Activated CD4-positive, alpha-beta T cell treated with anti-CD3 and anti-CD28 coated beads, Interleukin-2, amount 50 U/mL, for 48 hours (primary cell): ENCODE data around the gene MRPL14.

Experiments
- DNase-seq, 2 experiments: peaks; one replicate each; pipeline ENCODE4 v3.0.0-alpha.2; 2020

MRPL14 gene

GRCh38 chr6:44122801-44123200 is 4.5 kb downstream of the MRPL14 start:
- no peak for DNase-seq

DNA sequence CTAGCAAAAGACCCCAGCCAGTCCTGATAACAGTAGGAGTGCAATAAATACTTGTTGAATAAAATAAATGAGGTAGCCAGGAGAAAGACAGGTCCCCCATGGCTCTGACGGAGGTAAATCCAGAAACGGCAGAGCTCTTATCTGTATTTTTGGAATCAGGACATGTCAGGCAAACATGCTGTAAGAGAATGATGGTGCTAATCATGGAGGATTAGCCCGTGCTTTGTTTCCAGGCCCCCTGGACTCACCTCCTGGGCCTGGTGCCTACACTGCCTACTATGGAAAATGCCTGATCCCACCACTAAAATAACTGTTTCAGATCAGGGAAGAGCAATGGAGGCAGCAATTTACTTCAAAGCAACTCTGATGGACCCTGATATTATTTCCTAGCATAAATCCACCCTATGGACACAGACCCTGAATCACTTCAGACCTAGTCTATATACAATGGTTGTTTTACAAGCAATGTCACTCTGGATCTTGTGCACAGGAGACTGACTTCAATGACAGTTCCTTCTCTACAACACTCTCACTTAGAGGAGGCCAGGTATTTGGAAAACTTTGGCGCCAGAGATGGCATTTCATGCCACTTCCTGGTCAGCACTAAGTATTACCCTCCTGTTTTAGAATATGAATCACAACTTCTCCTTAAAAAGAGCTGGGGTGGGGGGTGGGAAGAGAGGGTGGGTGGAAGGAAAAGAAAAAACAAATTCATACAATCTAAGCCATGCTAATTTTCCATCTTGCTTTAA is 6.4 kb downstream of the MRPL14 start:
- DNase-seq, result no peak

DNA sequence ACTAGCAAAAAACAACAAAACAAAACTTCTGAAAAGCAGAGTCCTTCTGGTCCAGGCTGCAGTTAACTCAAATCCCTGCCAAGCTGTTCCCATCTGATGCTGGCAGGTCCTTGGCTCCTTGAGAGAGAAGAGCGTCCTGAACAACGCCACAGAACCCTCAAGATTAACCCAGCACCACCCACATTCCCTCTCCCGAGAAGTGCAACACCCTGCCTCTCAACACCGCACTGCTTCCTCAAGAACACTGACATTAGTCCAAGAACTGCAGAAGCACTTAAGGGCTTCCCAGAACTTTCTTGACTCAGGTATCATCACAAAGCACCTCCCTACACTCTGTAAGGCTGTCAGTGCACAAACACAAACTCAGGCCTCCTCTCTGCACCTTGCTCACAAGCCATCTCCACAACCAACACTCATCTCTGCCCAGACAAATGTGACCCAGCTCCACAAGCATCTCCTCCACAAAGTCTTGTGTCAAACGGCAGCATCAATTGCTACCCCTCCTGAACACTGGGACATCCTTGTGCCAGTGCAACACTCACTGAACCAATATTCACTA is 7.5 kb downstream of the MRPL14 start:
- no peak for DNase-seq

GRCh38 chr6:44117397-44118128 is 9.7 kb downstream of the MRPL14 start:
- DNase-seq, result no peak

GRCh38 chr6:44116641-44117382 is 10.4 kb downstream of the MRPL14 start:
- no peak for DNase-seq

GRCh38 chr6:44115866-44116265 is 11.4 kb downstream of the MRPL14 start:
- DNase-seq, result no peak

- DNase-seq, result no peak
These were observed 13.8 kb downstream of the MRPL14 start for GRCh38 chr6:44113414-44113813.

GRCh38 chr6:44111434-44112417 is 15.5 kb downstream of the MRPL14 start:
- DNase-seq, result no peak

GRCh38 chr6:44110966-44111365 is 16.3 kb downstream of the MRPL14 start:
- no peak for DNase-seq

- no peak for DNase-seq
These were observed 17.1 kb downstream of the MRPL14 start for GRCh38 chr6:44110005-44110676.

GRCh38 chr6:44109212-44109611 is 18.0 kb downstream of the MRPL14 start:
- no peak for DNase-seq

- no peak for DNase-seq
These were observed 18.8 kb downstream of the MRPL14 start for GRCh38 chr6:44108471-44108870.

DNA sequence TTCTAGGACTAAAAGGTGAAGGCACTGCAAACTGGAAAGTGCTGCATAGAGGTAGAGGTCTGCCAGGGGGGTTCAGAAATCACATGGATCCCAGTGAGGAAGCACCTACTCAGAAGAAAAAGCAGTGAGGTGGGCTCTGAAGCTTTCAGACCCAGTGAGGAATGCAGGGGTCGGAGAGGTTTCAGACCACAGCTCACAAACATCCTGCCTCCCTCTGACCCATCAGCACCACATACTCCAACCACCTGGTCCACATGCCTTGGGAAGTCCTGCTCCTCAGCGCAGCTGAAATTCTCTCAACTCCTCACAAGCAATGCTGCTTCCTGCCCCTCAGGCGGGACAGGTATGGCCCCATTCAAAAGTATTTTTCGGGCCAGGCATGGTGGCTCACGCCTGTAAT is 20.2 kb downstream of the MRPL14 start:
- no peak for DNase-seq

DNA sequence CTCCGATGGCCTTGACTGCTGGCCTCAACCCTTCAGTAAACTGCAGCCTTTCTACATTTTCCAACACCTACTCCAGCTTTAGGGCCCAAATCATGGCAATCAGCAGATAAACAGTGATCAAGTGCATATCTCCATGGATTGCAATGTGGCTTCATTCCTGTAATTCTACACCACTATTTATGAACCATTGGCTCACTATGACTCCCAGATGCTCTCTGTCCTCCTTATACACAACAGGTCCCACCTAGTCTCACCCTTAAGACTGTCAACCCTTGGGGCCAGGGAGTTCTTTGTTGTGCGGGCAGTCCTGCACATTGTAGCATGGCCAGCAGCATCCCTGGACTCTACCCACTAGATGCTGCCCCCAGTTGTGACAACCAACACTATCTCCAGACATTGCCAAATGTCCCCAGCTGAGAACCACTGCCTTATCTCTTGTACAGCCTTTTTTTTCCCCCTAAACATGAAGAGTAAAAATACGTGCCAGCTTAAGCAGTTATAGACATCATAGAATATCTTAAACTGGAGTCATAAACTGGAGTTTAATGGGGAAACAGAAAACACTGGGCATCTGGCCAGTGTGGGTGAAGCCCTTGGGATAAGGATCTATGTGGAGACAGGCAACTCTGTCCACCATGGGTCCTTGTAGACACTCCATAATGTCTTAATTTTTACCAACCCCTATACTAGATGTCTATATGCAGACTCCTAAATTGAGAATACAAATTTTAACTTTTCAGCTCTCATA is 21.1 kb downstream of the MRPL14 start:
- no peak for DNase-seq

GRCh38 chr6:44105146-44105545 is 22.1 kb downstream of the MRPL14 start:
- DNase-seq, result no peak

DNA sequence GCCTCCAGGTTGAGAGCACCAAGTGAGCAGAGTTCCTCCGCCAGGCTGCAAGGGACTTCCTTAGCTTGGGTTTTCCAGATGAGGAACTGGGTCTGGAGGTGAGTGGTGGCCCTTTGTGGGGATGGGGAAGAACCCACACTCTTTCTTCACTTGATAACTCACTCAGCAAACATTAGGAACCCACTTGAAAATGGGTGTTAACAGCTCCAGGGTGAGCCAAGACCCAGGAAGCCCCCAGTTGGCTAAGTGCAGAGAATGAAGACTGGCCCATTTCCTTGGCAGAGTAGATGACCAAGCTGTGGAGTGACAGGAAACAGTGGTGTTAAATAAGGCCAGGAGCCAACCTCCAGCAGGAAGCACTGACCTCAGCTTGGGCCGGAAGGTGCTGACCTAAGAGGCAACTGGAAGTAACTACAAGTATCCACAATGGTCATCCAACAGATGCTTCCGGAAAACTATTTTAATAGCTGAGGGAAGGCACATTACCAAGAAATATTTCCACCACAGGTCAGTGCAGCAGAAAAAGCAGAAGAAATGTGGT is 22.7 kb downstream of the MRPL14 start:
- DNase-seq, result no peak

DNA sequence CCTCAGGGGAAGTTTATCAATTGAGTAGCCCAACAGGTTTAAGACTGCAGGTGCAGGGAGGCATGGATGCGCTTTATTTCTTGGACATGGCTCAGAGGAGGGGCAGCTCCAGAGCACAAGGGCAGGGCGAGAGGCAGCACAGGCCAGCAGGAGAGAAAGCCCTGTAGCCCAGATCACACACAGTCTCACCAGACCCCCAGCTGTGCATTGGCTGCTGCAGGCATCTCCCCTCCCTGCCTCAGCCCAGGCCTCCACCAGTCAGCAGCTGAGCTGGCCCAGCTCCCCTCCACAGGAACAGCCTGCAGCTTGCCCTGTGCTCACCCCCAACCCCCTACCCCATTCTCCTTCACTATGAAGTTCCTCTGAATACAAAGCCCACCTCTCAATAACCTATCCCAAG is 24.7 kb downstream of the MRPL14 start:
- no peak for DNase-seq

- DNase-seq, result no peak
These were observed 25.4 kb downstream of the MRPL14 start for GRCh38 chr6:44101832-44102231.

- DNase-seq, result no peak
These were observed 27.1 kb downstream of the MRPL14 start for GRCh38 chr6:44100088-44100550.

GRCh38 chr6:44099192-44099591 is 28.1 kb downstream of the MRPL14 start:
- no peak for DNase-seq
